HCT116 (cell line): Measurements from ENCODE around the gene COL26A1. TPM values are rescaled to one million over a fixed set of nuclear protein-coding genes. Genes with fewer than 3 reads are reported as not detected.

Source experiments
- ATAC-seq: fragments of 200-7000 bp; cut with Tn5 transposase; 2 replicates; pipeline ENCODE4 v1.9.1; 2020; ENCODE audit warnings: mild to moderate bottlenecking, moderate library complexity
- BruUV-seq: library from RNA; stranded (reverse); fragments of 400-500 nt; replicated peaks from 2 replicates; lab custom pipeline; 2021; lab: Mats Ljungman, UMichigan
- CTCF ChIA-PET: fragments of 300-600 bp; sonication (Branson Sonifier 250); formaldehyde crosslinking; loops from one replicate; lab custom pipeline; 2021; ENCODE audit warnings: antibody characterized with exemption; lab: Charles Lee
- POLR2A ChIA-PET: fragments of 300-600, 350-600 bp; sonication (Branson Sonifier 250); formaldehyde crosslinking; loops from one replicate; lab custom pipeline; 2021; ENCODE audit warnings: antibody characterized with exemption; lab: Charles Lee
- RAD21 ChIA-PET, 2 experiments: fragments of 300-600 bp; sonication (Branson Sonifier 250); formaldehyde crosslinking; loops; one replicate each; lab custom pipeline; 2023; ENCODE audit warnings: low total read pairs in 2 of 2; ENCODE audit not compliant: uncharacterized antibody in 2 of 2, unreplicated experiment in 2 of 2, low non-redundant PET in 1 of 2; lab: Charles Lee
- DNase-seq: peaks from one replicate; pipeline ENCODE4 v3.0.0-alpha.2; 2010; ENCODE audit warnings: low read depth, low spot score
- H2AFZ ChIP-seq: fragments of 200-600 bp; shearing (Covaris generic), sonication (generic); 2 replicates; pipeline ENCODE4 v1.6.1; 2017; ENCODE audit warnings: low read depth, mixed run types, mixed read lengths, antibody characterized with exemption, low read length; ENCODE audit not compliant: poor library complexity, severe bottlenecking
- H3K27ac ChIP-seq: 2 replicates; pipeline ENCODE4 v1.5.1; 2012; ENCODE audit warnings: low read depth, low read length
- H3K27me3 ChIP-seq: fragments of 200-600 bp; sonication (generic); 2 replicates; pipeline ENCODE4 v1.6.1; 2016; ENCODE audit warnings: mixed run types, low read length, mixed read lengths; ENCODE audit not compliant: insufficient read depth
- H3K36me3 ChIP-seq, 2 experiments: fragments of 200-500 bp in 1 of 2; fragments of 200-600 bp in 1 of 2; sonication (Bioruptor generic) in 1 of 2; sonication (generic) in 1 of 2; 2 replicates each; pipeline versions ENCODE4 v1.5.1 to v1.6.1; 2014 to 2016; ENCODE audit warnings: low read length in 2 of 2, inconsistent platforms in 1 of 2, mixed read lengths in 1 of 2, mixed run types in 1 of 2; ENCODE audit not compliant: insufficient read depth in 2 of 2, control insufficient read depth in 1 of 2
- H3K4me1 ChIP-seq, 2 experiments: fragments of 200-600 bp in 1 of 2; sonication (generic) in 1 of 2; 2 replicates each; pipeline versions ENCODE4 v1.5.1 to v1.6.1; 2012 to 2017; ENCODE audit warnings: low read length in 2 of 2, inconsistent platforms in 1 of 2, mild to moderate bottlenecking in 1 of 2, mixed read lengths in 1 of 2, mixed run types in 1 of 2, moderate library complexity in 1 of 2; ENCODE audit not compliant: insufficient read depth in 2 of 2, control insufficient read depth in 1 of 2
- H3K4me2 ChIP-seq: fragments of 200-600 bp; sonication (generic); 2 replicates; pipeline ENCODE4 v1.6.1; 2017; ENCODE audit warnings: mixed run types, low read length, mixed read lengths
- H3K4me3 ChIP-seq, 2 experiments: fragments of 200-600 bp in 1 of 2; sonication (generic) in 1 of 2; replicated peaks in 1 of 2; 2 replicates each; pipeline ENCODE4 v1.5.1; 2011 to 2016; ENCODE audit warnings: low read length in 2 of 2, control low read depth in 1 of 2, low read depth in 1 of 2, mild to moderate bottlenecking in 1 of 2, mixed read lengths in 1 of 2, mixed run types in 1 of 2
- H3K79me2 ChIP-seq: fragments of 200-600 bp; sonication (generic); 2 replicates; pipeline ENCODE4 v1.6.1; 2017; ENCODE audit warnings: mild to moderate bottlenecking, mixed run types, low read length, moderate library complexity, mixed read lengths; ENCODE audit not compliant: insufficient read depth
- H3K9ac ChIP-seq: fragments of 200-600 bp; sonication (generic); 2 replicates; pipeline ENCODE4 v1.6.1; 2016; ENCODE audit warnings: low read length, mixed read lengths
- H3K9me2 ChIP-seq: fragments of 200-600 bp; sonication (generic), shearing (Covaris generic); 2 replicates; pipeline ENCODE4 v1.6.1; 2017; ENCODE audit warnings: mixed run types, mild to moderate bottlenecking, moderate library complexity; ENCODE audit not compliant: insufficient read depth
- H3K9me3 ChIP-seq, 2 experiments: fragments of 200-500 bp in 1 of 2; fragments of 200-600 bp in 1 of 2; sonication (Bioruptor generic) in 1 of 2; sonication (generic) in 1 of 2; 2 replicates each; pipeline ENCODE4 v1.6.1; 2014 to 2017; ENCODE audit warnings: low read length in 2 of 2, mixed read lengths in 2 of 2, inconsistent platforms in 1 of 2, low read depth in 1 of 2, mild to moderate bottlenecking in 1 of 2, mixed run types in 1 of 2, moderate library complexity in 1 of 2; ENCODE audit not compliant: control insufficient read depth in 1 of 2, insufficient read depth in 1 of 2
- H4K20me1 ChIP-seq: fragments of 200-600 bp; sonication (generic), shearing (Covaris generic); 2 replicates; pipeline ENCODE4 v1.6.1; 2017; ENCODE audit warnings: mixed run types, mild to moderate bottlenecking, moderate library complexity; ENCODE audit not compliant: insufficient read depth
- ATF3 ChIP-seq: IDR thresholded peaks from 2 replicates; pipeline ENCODE4 v1.6.1; 2012
- CBX3 ChIP-seq: IDR thresholded peaks from 2 replicates; pipeline ENCODE4 v1.6.1; 2012; ENCODE audit warnings: low read depth
- CEBPB ChIP-seq: IDR thresholded peaks from 2 replicates; pipeline ENCODE4 v1.6.1; 2012; ENCODE audit warnings: low read depth
- CTCF ChIP-seq, 3 experiments: fragments of 200-600 bp in 1 of 3; sonication (generic) in 1 of 3; IDR thresholded peaks in 2 of 3; conservative IDR thresholded peaks in 1 of 3; 2 replicates each; pipeline ENCODE4 v1.5.1; 2012 to 2017; ENCODE audit warnings: low read depth in 2 of 3, low read length in 2 of 3, antibody characterized with exemption in 1 of 3, borderline replicate concordance in 1 of 3, control low read depth in 1 of 3, mild to moderate bottlenecking in 1 of 3, mixed read lengths in 1 of 3, mixed run types in 1 of 3, moderate library complexity in 1 of 3; ENCODE audit not compliant: insufficient read depth in 1 of 3
- EGR1 ChIP-seq: IDR thresholded peaks from 2 replicates; pipeline ENCODE4 v1.6.1; 2012; ENCODE audit warnings: low read depth
- EZH2 ChIP-seq: fragments of 200-600 bp; sonication (generic); IDR thresholded peaks from 2 replicates; pipeline ENCODE4 v1.6.1; 2017; ENCODE audit warnings: antibody characterized with exemption, mixed run types
- EZH2phosphoT487 ChIP-seq: fragments of 200-600 bp; IDR thresholded peaks from 2 replicates; pipeline ENCODE4 v1.6.1; 2018; ENCODE audit warnings: antibody characterized with exemption, borderline replicate concordance
- JUND ChIP-seq: IDR thresholded peaks from 2 replicates; pipeline ENCODE4 v1.6.1; 2012
- POLR2A ChIP-seq: IDR thresholded peaks from 2 replicates; pipeline ENCODE4 v1.7.0; 2011; ENCODE audit warnings: borderline replicate concordance; ENCODE audit not compliant: insufficient read depth, insufficient read length; ENCODE audit errors: extremely low read depth
- POLR2AphosphoS5 ChIP-seq: IDR thresholded peaks from 2 replicates; pipeline ENCODE4 v1.6.1; 2011; ENCODE audit warnings: mild to moderate bottlenecking, low read depth, low read length, moderate library complexity
- RAD21 ChIP-seq: IDR thresholded peaks from 2 replicates; pipeline ENCODE4 v1.6.1; 2012; ENCODE audit warnings: low read depth, mild to moderate bottlenecking
- REST ChIP-seq: IDR thresholded peaks from 2 replicates; pipeline ENCODE4 v1.6.1; 2012; ENCODE audit warnings: low read depth
- SIN3A ChIP-seq: IDR thresholded peaks from 2 replicates; pipeline ENCODE4 v1.6.1; 2012; ENCODE audit warnings: low read depth
- SP1 ChIP-seq: IDR thresholded peaks from 2 replicates; pipeline ENCODE4 v1.6.1; 2012; ENCODE audit warnings: low read depth
- SRF ChIP-seq: IDR thresholded peaks from 2 replicates; pipeline ENCODE4 v1.6.1; 2012; ENCODE audit warnings: low read depth
- TCF7L2 ChIP-seq: IDR thresholded peaks from 2 replicates; pipeline ENCODE4 v1.7.0; 2011; ENCODE audit warnings: borderline replicate concordance, inconsistent platforms; ENCODE audit not compliant: insufficient read depth, insufficient read length; ENCODE audit errors: extremely low read depth
- YY1 ChIP-seq: IDR thresholded peaks from 2 replicates; pipeline ENCODE4 v1.6.1; 2011; ENCODE audit warnings: low read length, low read depth, moderate library complexity, mild to moderate bottlenecking; ENCODE audit not compliant: insufficient replicate concordance; ENCODE audit errors: extremely low read depth
- ZFX ChIP-seq: fragments of 450-650 bp; IDR thresholded peaks from 2 replicates; pipeline ENCODE4 v1.6.1; 2017
- ZNF274 ChIP-seq: fragments of 200-500 bp; sonication (Bioruptor generic); IDR thresholded peaks from 2 replicates; pipeline ENCODE4 v1.6.1; 2014; ENCODE audit warnings: mild to moderate bottlenecking, low read depth, low read length, inconsistent platforms
- intact Hi-C: fragments of 100-400 bp; cut with micrococcal nuclease; formaldehyde crosslinking; loops from 2 replicates; pipeline ENCODE4 v1.10.0; 2022
- total RNA-seq: library from RNA; stranded (reverse); gene quantifications from one replicate; pipeline ENCODE4 v1.2.1, GENCODE V29; 2021; ENCODE audit not compliant: unreplicated experiment

COL26A1 gene
- total RNA-seq, 1 experiment from 2014 or later = 0.27 TPM

GRCh38 chr7:101465576-101466196 is 103.0 kb downstream of the COL26A1 start:
- Histone ChIP-seq H3K9ac (no peak overlapping the region), H3K79me2 (no peaks in the 10 kb centered on the region), H3K27me3 (no peaks in the 10 kb centered on the region), H3K9me3 (no peaks in the 10 kb centered on the region), H3K4me1 (no peaks in the 10 kb centered on the region), H3K36me3 (no peaks in the 10 kb centered on the region), H3K27ac (no peak overlapping the region), H2AFZ (no peak overlapping the region), H3K9me2 (no peaks in the 10 kb centered on the region), H3K4me2 (no peak overlapping the region), H4K20me1 (no peaks in the 10 kb centered on the region), H3K4me3 (no peak overlapping the region)
- no TSS peak for BruUV-seq
- ATAC-seq = no peak
- ChIA-PET CTCF (no interaction called here), POLR2A (no interaction called here), RAD21 (no interaction called here)
- TF ChIP-seq EZH2phosphoT487 = no peak
- no peak for TF ChIP-seq ZNF274
- no peak for TF ChIP-seq ATF3
- no peak for TF ChIP-seq RAD21
- no peak for TF ChIP-seq CEBPB
- no peak for TF ChIP-seq TCF7L2
- TF ChIP-seq EGR1 = no peak
- no peak for TF ChIP-seq EZH2
- TF ChIP-seq CTCF (IDR thresholded peaks at IDR 0.05 in 2 of 3, conservative IDR thresholded peaks at IDR 0.05 in 1 of 3; ENCODE audit: borderline replicate concordance in 1 of 3, insufficient read depth in 1 of 3, low read depth in 2 of 3, low read length in 2 of 3) = no peak
- TF ChIP-seq ZFX = no peak
- TF ChIP-seq POLR2A = no peak
- no peak for TF ChIP-seq JUND
- no peak for TF ChIP-seq YY1
- no peak for TF ChIP-seq CBX3
- no peak for TF ChIP-seq SIN3A
- TF ChIP-seq POLR2AphosphoS5 = no peak
- TF ChIP-seq REST = no peak
- TF ChIP-seq SRF = no peak
- TF ChIP-seq SP1 = no peak
- intact Hi-C loops = no loop called here
- no peak for DNase-seq
